Natural killer cell (primary cell): Measurements from ENCODE around the gene CCL24. TPM values are rescaled to one million over a fixed set of nuclear protein-coding genes. Genes with fewer than 3 reads are reported as not detected.

Experiments used
- ATAC-seq, 3 donors: fragments of 150-1000 bp in 2 of 3; fragments of 200-7000 bp in 1 of 3; cut with Tn5 transposase; 1 replicate in 1 of 3; 2 replicates in 2 of 3; pipeline ENCODE4 v1.10.0; 2021; ENCODE audit warnings: mild to moderate bottlenecking in 2 of 3, moderate library complexity in 2 of 3
- DNase-seq, 2 donors: peaks; one replicate each; pipeline versions ENCODE4 v3.0.0 to v3.0.0-alpha.2; 2013 to 2021; ENCODE audit warnings: mixed read lengths in 1 of 2
- H3K27ac ChIP-seq: one replicate; pipeline ENCODE4 v1.5.1; 2013; ENCODE audit warnings: mild to moderate bottlenecking, low read length
- H3K27me3 ChIP-seq: one replicate; pipeline ENCODE4 v1.6.1; 2013; ENCODE audit warnings: low read length; ENCODE audit not compliant: control insufficient read depth, insufficient read depth
- H3K36me3 ChIP-seq: one replicate; pipeline ENCODE4 v1.6.1; 2013; ENCODE audit warnings: low read length; ENCODE audit not compliant: control insufficient read depth, insufficient read depth
- H3K4me1 ChIP-seq: one replicate; pipeline ENCODE4 v1.6.1; 2013; ENCODE audit warnings: low read length; ENCODE audit not compliant: control insufficient read depth, insufficient read depth
- H3K4me3 ChIP-seq: one replicate; pipeline ENCODE4 v1.5.1; 2013; ENCODE audit warnings: low read length
- H3K9me3 ChIP-seq: one replicate; pipeline ENCODE4 v1.6.1; 2013; ENCODE audit warnings: low read length; ENCODE audit not compliant: control insufficient read depth, insufficient read depth
- H3K27ac Mint-ChIP-seq, 2 donors: one replicate each; pipeline ENCODE4 v1.8.0; 2022; ENCODE audit warnings: mild to moderate bottlenecking in 2 of 2, mixed read lengths in 2 of 2, moderate library complexity in 1 of 2
- H3K27me3 Mint-ChIP-seq, 2 donors: one replicate each; pipeline ENCODE4 v1.8.0; 2022; ENCODE audit warnings: low read depth in 2 of 2, mixed read lengths in 2 of 2
- H3K36me3 Mint-ChIP-seq: one replicate; pipeline ENCODE4 v1.8.0; 2022; ENCODE audit warnings: mixed read lengths
- H3K4me1 Mint-ChIP-seq, 2 donors: one replicate each; pipeline ENCODE4 v1.8.0; 2022; ENCODE audit warnings: mixed read lengths in 2 of 2
- H3K4me3 Mint-ChIP-seq: one replicate; pipeline ENCODE4 v1.8.0; 2022; ENCODE audit warnings: mild to moderate bottlenecking, moderate library complexity, mixed read lengths
- H3K9me3 Mint-ChIP-seq, 2 donors: one replicate each; pipeline ENCODE4 v1.8.0; 2022; ENCODE audit warnings: mixed read lengths in 2 of 2
- CTCF ChIP-seq: fragments of 200-600 bp; IDR thresholded peaks from one replicate; pipeline ENCODE4 v1.8.0; 2022; ENCODE audit warnings: antibody characterized with exemption
- WGBS: methylation state at CpG from one replicate; pipeline ENCODE4 v1.1.7; 2013; ENCODE audit warnings: missing lambda C conversion rate; ENCODE audit not compliant: insufficient coverage; 5-methylcytosine and 5-hydroxymethylcytosine counted together
- intact Hi-C: fragments of 100-400 bp; cut with micrococcal nuclease; formaldehyde crosslinking; loops from one replicate; pipeline ENCODE4 v1.14.2; 2022
- total RNA-seq, 4 donors: library from RNA; stranded (reverse); fragments of 120-200 nt in 1 of 4; gene quantifications; one replicate each; pipeline versions ENCODE4 v1.2.3 to v1.2.4, GENCODE V29; 2013 to 2022

Gene CCL24
- total RNA-seq, 3 donors from 2014 or later (not counting 1 experiment from before 2014, with no cell fraction given), result not detected

- WGBS, result 77% methylated on average over 11 of the region's 11 CpGs
- Mint-ChIP-seq H3K4me1 (no peaks in the 10 kb centered on the region), H3K36me3 (peaks cover 3% of the 10 kb centered on the region), H3K27ac (no peak overlapping the region), H3K9me3 (no peaks in the 10 kb centered on the region), H3K4me3 (no peak overlapping the region), H3K27me3 (no peaks in the 10 kb centered on the region)
- Histone ChIP-seq H3K4me1 (no peaks in the 10 kb centered on the region), H3K4me3 (no peak overlapping the region), H3K27ac (no peak overlapping the region), H3K27me3 (no peaks in the 10 kb centered on the region), H3K9me3 (peaks cover 4% of the 10 kb centered on the region), H3K36me3 (no peaks in the 10 kb centered on the region)
- DNase-seq (no peak), ATAC-seq (no peak)
- TF ChIP-seq CTCF, result no peak
- intact Hi-C loops, result no loop called here
Observed at GRCh38 chr7:75811894-75812678, 1.5 kb downstream of the CCL24 start.

- intact Hi-C loops, result no loop called here
- H3K4me1 ChIP-seq, result no peaks in the 10 kb centered on the region
- Mint-ChIP-seq H3K4me3 (no peak overlapping the region), H3K9me3 (peaks cover 0 to 5% of the 10 kb centered on the region in 2 donors), H3K27me3 (no peaks in the 10 kb centered on the region), H3K36me3 (peaks cover 9% of the 10 kb centered on the region), H3K4me1 (no peaks in the 10 kb centered on the region), H3K27ac (no peak overlapping the region)
- H3K27me3 ChIP-seq, result no peaks in the 10 kb centered on the region
- peaks cover 13% of the 10 kb centered on the region for H3K9me3 ChIP-seq
- TF ChIP-seq CTCF, result no peak
- DNase-seq, result no peak
- WGBS, result 68% methylated on average over 5 of the region's 6 CpGs
- H3K27ac ChIP-seq, result no peak overlapping the region
- no peaks in the 10 kb centered on the region for H3K36me3 ChIP-seq
- H3K4me3 ChIP-seq, result no peak overlapping the region
- no peak for ATAC-seq
Observed at GRCh38 chr7:75809396-75809795, 4.2 kb downstream of the CCL24 start.

GRCh38 chr7:75808106-75808505, 5.5 kb downstream of the CCL24 start:
- no peaks in the 10 kb centered on the region for H3K27me3 Mint-ChIP-seq
- intact Hi-C loops, result no loop called here
- no peak overlapping the region for H3K27ac Mint-ChIP-seq
- peaks cover 0 to 5% of the 10 kb centered on the region in 2 donors for H3K9me3 Mint-ChIP-seq
- H3K36me3 Mint-ChIP-seq, result peaks cover 9% of the 10 kb centered on the region
- H3K9me3 ChIP-seq, result peaks cover 13% of the 10 kb centered on the region
- H3K27ac ChIP-seq, result no peak overlapping the region
- no peak for ATAC-seq
- TF ChIP-seq CTCF, result no peak
- H3K27me3 ChIP-seq, result no peaks in the 10 kb centered on the region
- H3K36me3 ChIP-seq, result no peaks in the 10 kb centered on the region
- no peak overlapping the region for H3K4me3 Mint-ChIP-seq
- DNase-seq, result no peak
- no peaks in the 10 kb centered on the region for H3K4me1 Mint-ChIP-seq
- WGBS, result 99% methylated on average over 6 of the region's 6 CpGs
- H3K4me3 ChIP-seq, result no peak overlapping the region
- H3K4me1 ChIP-seq, result no peaks in the 10 kb centered on the region

GRCh38 chr7:75807452-75807851, 6.2 kb downstream of the CCL24 start:
- 88% methylated on average over 9 of the region's 9 CpGs for WGBS

More at GRCh38 chr7:75807452-75807851, 6.2 kb downstream of the CCL24 start:
- no peak overlapping the region for H3K27ac Mint-ChIP-seq
- Histone ChIP-seq H3K36me3 (no peaks in the 10 kb centered on the region), H3K27me3 (no peaks in the 10 kb centered on the region), H3K9me3 (peaks cover 13% of the 10 kb centered on the region), H3K4me3 (no peak overlapping the region), H3K27ac (no peak overlapping the region), H3K4me1 (no peaks in the 10 kb centered on the region)
- H3K36me3 Mint-ChIP-seq, result peaks cover 9% of the 10 kb centered on the region
- H3K4me3 Mint-ChIP-seq, result no peak overlapping the region
- ATAC-seq (no peak), DNase-seq (no peak)
- TF ChIP-seq CTCF, result no peak
- H3K4me1 Mint-ChIP-seq, result no peaks in the 10 kb centered on the region
- H3K9me3 Mint-ChIP-seq, result peaks cover 0 to 5% of the 10 kb centered on the region in 2 donors
- intact Hi-C loops, result no loop called here
- H3K27me3 Mint-ChIP-seq, result peaks cover 0 to 3% of the 10 kb centered on the region in 2 donors
